Measurements from ENCODE around the gene OLFML2A.

- TF ChIP-seq CTCF (IDR thresholded peaks at IDR 0.05), result no peak
- no peak for TF ChIP-seq POLR2A (IDR thresholded peaks at IDR 0.05)
These were observed 31.5 kb downstream of the OLFML2A start for GRCh38 chr9:124808246-124808956.

Measured in thyroid gland (tissue), 4 donors.